Neural progenitor cell (in vitro differentiated cells): ENCODE results near the gene LY86. TPM values are rescaled to one million over a fixed set of nuclear protein-coding genes. Genes with fewer than 3 reads are reported as not detected.

Experiments used
- DNase-seq: peaks from one replicate; pipeline ENCODE4 v3.0.0-alpha.2; 2016; ENCODE audit warnings: low spot score
- H2AFZ ChIP-seq: fragments of 200-600 bp; sonication (generic); replicated peaks from 2 replicates; pipeline ENCODE4 v1.6.1; 2016; ENCODE audit warnings: antibody characterized with exemption
- H3F3A ChIP-seq: fragments of 200-600 bp; sonication (generic); 2 replicates; pipeline ENCODE4 v1.6.1; 2016; ENCODE audit warnings: antibody characterized with exemption, low read depth
- H3K27ac ChIP-seq: fragments of 200-600 bp; sonication (generic); 2 replicates; pipeline ENCODE4 v1.5.1; 2016; ENCODE audit warnings: mild to moderate bottlenecking
- H3K27me3 ChIP-seq: fragments of 200-600 bp; sonication (generic); 2 replicates; pipeline ENCODE4 v1.6.1; 2016; ENCODE audit warnings: mild to moderate bottlenecking, moderate library complexity
- H3K36me3 ChIP-seq: fragments of 200-600 bp; sonication (generic); 2 replicates; pipeline ENCODE4 v1.5.1; 2016
- H3K4me1 ChIP-seq: fragments of 200-600 bp; sonication (generic); 2 replicates; pipeline ENCODE4 v1.6.1; 2016; ENCODE audit warnings: mixed run types
- H3K4me2 ChIP-seq: fragments of 200-600 bp; sonication (generic); 2 replicates; pipeline ENCODE4 v1.6.1; 2016
- H3K4me3 ChIP-seq: fragments of 200-600 bp; sonication (generic); 2 replicates; pipeline ENCODE4 v1.5.1; 2016
- H3K79me2 ChIP-seq: fragments of 200-600 bp; sonication (generic); 2 replicates; pipeline ENCODE4 v1.6.1; 2016; ENCODE audit warnings: low read depth
- H3K9ac ChIP-seq: fragments of 200-600 bp; sonication (generic); 2 replicates; pipeline ENCODE4 v1.6.1; 2016
- H3K9me3 ChIP-seq: fragments of 200-600 bp; sonication (generic); 2 replicates; pipeline ENCODE4 v1.5.1; 2016; ENCODE audit warnings: low read depth
- H4K20me1 ChIP-seq: fragments of 200-600 bp; sonication (generic); 2 replicates; pipeline ENCODE4 v1.6.1; 2016; ENCODE audit warnings: low read depth
- H3K27ac Mint-ChIP-seq: 3 replicates; pipeline ENCODE4 v1.8.0; 2021; ENCODE audit warnings: mixed read lengths
- H3K27me3 Mint-ChIP-seq: 2 replicates; pipeline ENCODE4 v1.8.0; 2022; ENCODE audit warnings: low read depth, mild to moderate bottlenecking, inconsistent platforms, moderate library complexity, mixed read lengths; ENCODE audit not compliant: insufficient read depth
- H3K36me3 Mint-ChIP-seq: 3 replicates; pipeline ENCODE4 v1.8.0; 2021; ENCODE audit warnings: mixed read lengths
- H3K4me1 Mint-ChIP-seq: 3 replicates; pipeline ENCODE4 v1.8.0; 2021; ENCODE audit warnings: mixed read lengths
- H3K4me3 Mint-ChIP-seq: 3 replicates; pipeline ENCODE4 v1.8.0; 2021; ENCODE audit warnings: mild to moderate bottlenecking, moderate library complexity, mixed read lengths
- H3K9me3 Mint-ChIP-seq: 3 replicates; pipeline ENCODE4 v1.8.0; 2020; ENCODE audit warnings: mixed read lengths
- CTCF ChIP-seq: fragments of 200-600 bp; sonication (generic); IDR thresholded peaks from 2 replicates; pipeline ENCODE4 v1.5.1; 2017; ENCODE audit warnings: antibody characterized with exemption, mild to moderate bottlenecking
- EZH2 ChIP-seq: fragments of 200-600 bp; sonication (generic); IDR thresholded peaks from 2 replicates; pipeline ENCODE4 v1.6.1; 2017; ENCODE audit warnings: antibody characterized with exemption, mild to moderate bottlenecking, moderate library complexity
- EZH2phosphoT487 ChIP-seq: fragments of 200-600 bp; sonication (generic); IDR thresholded peaks from 2 replicates; pipeline ENCODE4 v1.6.1; 2017; ENCODE audit warnings: antibody characterized with exemption
- total RNA-seq: library from RNA; depleted of rRNA; stranded (reverse); fragments of >200 nt; gene quantifications from 2 replicates; pipeline ENCODE4 v1.2.3, GENCODE V29; 2015; ENCODE audit warnings: low replicate concordance

The LY86 gene
- total RNA-seq, 1 donor from 2014 or later: not detected

DNA sequence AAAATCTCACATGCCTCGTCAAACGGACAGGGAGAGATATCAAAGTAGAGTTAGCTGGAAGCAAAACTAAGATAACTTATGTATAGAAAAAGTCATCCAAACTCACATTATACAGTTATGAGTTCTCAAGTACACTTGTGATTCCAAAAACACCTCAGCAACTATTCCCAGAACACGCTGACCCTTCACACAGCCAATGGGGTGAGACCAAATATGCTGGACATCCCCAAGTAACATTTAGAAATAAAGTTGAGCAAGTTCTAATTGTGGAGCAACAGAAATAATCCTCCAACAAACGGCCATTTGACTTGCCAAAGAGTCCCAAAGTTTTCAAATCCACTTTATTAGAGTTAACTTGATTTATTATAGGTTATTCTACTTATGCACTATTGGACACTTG lies 52.4 kb downstream of the LY86 start:
- Mint-ChIP-seq H3K27ac (no peak overlapping the region), H3K36me3 (no peaks in the 10 kb centered on the region), H3K4me3 (no peak overlapping the region), H3K9me3 (no peaks in the 10 kb centered on the region), H3K4me1 (peaks cover 15% of the 10 kb centered on the region), H3K27me3 (no peaks in the 10 kb centered on the region)
- Histone ChIP-seq H4K20me1 (no peaks in the 10 kb centered on the region), H3F3A (no peaks in the 10 kb centered on the region), H3K4me1 (peaks cover 4% of the 10 kb centered on the region), H3K27me3 (no peaks in the 10 kb centered on the region), H2AFZ (no peak overlapping the region), H3K4me3 (no peak overlapping the region), H3K9me3 (no peaks in the 10 kb centered on the region), H3K27ac (no peak overlapping the region), H3K36me3 (no peaks in the 10 kb centered on the region), H3K9ac (no peak overlapping the region), H3K79me2 (no peaks in the 10 kb centered on the region), H3K4me2 (no peak overlapping the region)
- DNase-seq: no peak
- TF ChIP-seq EZH2 (no peak), EZH2phosphoT487 (no peak), CTCF (no peak)

GRCh38 chr6:6643398-6643797 lies 54.9 kb downstream of the LY86 start:
- Mint-ChIP-seq H3K4me3 (no peak overlapping the region), H3K9me3 (no peaks in the 10 kb centered on the region), H3K27ac (no peak overlapping the region), H3K4me1 (no peaks in the 10 kb centered on the region), H3K36me3 (no peaks in the 10 kb centered on the region), H3K27me3 (no peaks in the 10 kb centered on the region)
- H3K27me3 ChIP-seq: no peaks in the 10 kb centered on the region
- H4K20me1 ChIP-seq: no peaks in the 10 kb centered on the region
- no peak overlapping the region for H2AFZ ChIP-seq
- H3K79me2 ChIP-seq: no peaks in the 10 kb centered on the region
- no peak overlapping the region for H3K9ac ChIP-seq
- TF ChIP-seq CTCF (no peak), EZH2phosphoT487 (no peak), EZH2 (no peak)
- H3K9me3 ChIP-seq: no peaks in the 10 kb centered on the region
- no peaks in the 10 kb centered on the region for H3F3A ChIP-seq
- H3K4me1 ChIP-seq: no peaks in the 10 kb centered on the region
- H3K4me2 ChIP-seq: no peak overlapping the region
- H3K4me3 ChIP-seq: no peak overlapping the region
- H3K27ac ChIP-seq: no peak overlapping the region
- no peak for DNase-seq
- H3K36me3 ChIP-seq: no peaks in the 10 kb centered on the region

DNA sequence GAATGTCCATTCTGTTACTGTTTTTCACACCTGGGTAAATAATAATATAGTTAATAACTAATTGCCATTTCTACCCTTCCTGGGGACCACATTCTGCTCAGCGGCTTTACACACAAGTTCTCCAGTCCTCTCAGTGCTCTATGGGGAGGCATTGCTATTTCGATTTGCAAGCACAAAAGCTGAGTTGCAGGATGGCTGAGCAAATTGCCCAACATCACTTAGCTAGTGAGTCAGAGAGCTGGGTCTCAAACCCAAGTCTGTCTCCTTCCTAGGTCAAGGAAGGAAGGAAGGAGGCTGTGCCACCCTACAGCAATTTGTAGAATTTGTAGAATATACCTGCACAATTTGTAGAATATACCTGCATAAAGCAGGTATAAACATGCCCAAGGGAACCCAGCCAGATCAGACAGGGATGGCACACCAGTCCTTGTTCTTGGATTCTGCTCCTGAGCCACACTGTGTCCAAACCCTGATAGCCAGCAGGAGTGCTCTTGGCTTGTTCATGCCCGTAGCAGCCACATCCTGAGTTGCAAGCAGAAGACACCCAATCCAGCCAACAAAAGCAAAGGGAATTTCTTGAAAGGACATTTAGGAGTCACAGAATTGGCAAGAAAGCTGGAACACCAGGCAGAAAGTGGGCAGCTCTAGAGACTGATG lies 56.9 kb downstream of the LY86 start:
- no peaks in the 10 kb centered on the region for H3K4me1 ChIP-seq
- no peaks in the 10 kb centered on the region for H4K20me1 ChIP-seq
- H3K79me2 ChIP-seq: no peaks in the 10 kb centered on the region
- H3K9ac ChIP-seq: no peak overlapping the region
- H3K27ac ChIP-seq: no peak overlapping the region
- DNase-seq: no peak
- Mint-ChIP-seq H3K4me1 (no peaks in the 10 kb centered on the region), H3K9me3 (no peaks in the 10 kb centered on the region), H3K27ac (no peak overlapping the region), H3K27me3 (no peaks in the 10 kb centered on the region), H3K4me3 (no peak overlapping the region), H3K36me3 (no peaks in the 10 kb centered on the region)
- no peak overlapping the region for H3K4me3 ChIP-seq
- no peaks in the 10 kb centered on the region for H3K36me3 ChIP-seq
- TF ChIP-seq CTCF (no peak), EZH2 (no peak), EZH2phosphoT487 (no peak)
- no peaks in the 10 kb centered on the region for H3K27me3 ChIP-seq
- H3K9me3 ChIP-seq: no peaks in the 10 kb centered on the region
- no peak overlapping the region for H3K4me2 ChIP-seq
- H2AFZ ChIP-seq: no peak overlapping the region
- no peaks in the 10 kb centered on the region for H3F3A ChIP-seq
